Neural cell (in vitro differentiated cells): Measurements from ENCODE around the gene BRCA2. TPM values are rescaled to one million over a fixed set of nuclear protein-coding genes. Genes with fewer than 3 reads are reported as not detected.

Experiments used
- H2AFZ ChIP-seq: fragments of 200-600, 300-800 bp; sonication (generic), shearing (Covaris generic); 2 replicates; pipeline ENCODE4 v1.6.0; 2014; ENCODE audit warnings: low read depth, mild to moderate bottlenecking, antibody characterized with exemption, low read length, moderate library complexity
- H3F3A ChIP-seq: fragments of 200-600 bp; shearing (Covaris generic); 2 replicates; pipeline ENCODE4 v1.6.1; 2016; ENCODE audit warnings: mild to moderate bottlenecking, moderate library complexity, mixed read lengths, antibody characterized with exemption, low read length; ENCODE audit not compliant: insufficient read depth, poor library complexity, severe bottlenecking
- H3K27ac ChIP-seq: fragments of 200-600, 300-800 bp; sonication (generic), shearing (Covaris generic); 2 replicates; pipeline ENCODE4 v1.5.1; 2014; ENCODE audit warnings: mild to moderate bottlenecking, low read length, moderate library complexity
- H3K27me3 ChIP-seq: fragments of 300-800, 200-600 bp; sonication (generic), shearing (Covaris generic); 2 replicates; pipeline ENCODE4 v1.6.0; 2014; ENCODE audit warnings: mild to moderate bottlenecking, low read depth, low read length, moderate library complexity; ENCODE audit not compliant: insufficient read depth
- H3K36me3 ChIP-seq: fragments of 300-800, 200-600 bp; sonication (generic), shearing (Covaris generic); 2 replicates; pipeline ENCODE4 v1.5.1; 2014; ENCODE audit warnings: mild to moderate bottlenecking, antibody characterized with exemption, low read length, moderate library complexity; ENCODE audit not compliant: insufficient read depth
- H3K4me2 ChIP-seq: fragments of 300-800, 200-600 bp; sonication (generic), shearing (Covaris generic); 2 replicates; pipeline ENCODE4 v1.6.0; 2014; ENCODE audit warnings: mild to moderate bottlenecking, low read length
- H3K4me3 ChIP-seq: fragments of 300-800, 200-600 bp; sonication (generic), shearing (Covaris generic); 2 replicates; pipeline ENCODE4 v1.5.1; 2014; ENCODE audit warnings: mild to moderate bottlenecking, low read length, moderate library complexity
- H3K79me2 ChIP-seq: fragments of 200-600 bp; shearing (Covaris generic); replicated peaks from 2 replicates; pipeline ENCODE4 v1.6.0; 2014; ENCODE audit warnings: mild to moderate bottlenecking, low read length, moderate library complexity; ENCODE audit not compliant: insufficient read depth
- H3K9ac ChIP-seq: fragments of 300-800, 200-600 bp; sonication (generic), shearing (Covaris generic); 2 replicates; pipeline ENCODE4 v1.6.1; 2016; ENCODE audit warnings: mild to moderate bottlenecking, low read length, mixed read lengths
- H3K9me2 ChIP-seq: fragments of 200-600 bp; shearing (Covaris generic); 2 replicates; pipeline ENCODE4 v1.6.1; 2016; ENCODE audit warnings: mild to moderate bottlenecking, low read length, mixed read lengths; ENCODE audit not compliant: insufficient read depth
- H3K9me3 ChIP-seq: fragments of 200-600, 300-800 bp; sonication (generic), shearing (Covaris generic); 2 replicates; pipeline ENCODE4 v1.6.1; 2016; ENCODE audit warnings: mild to moderate bottlenecking, mixed run types, low read length, moderate library complexity, mixed read lengths
- H4K20me1 ChIP-seq: fragments of 200-600 bp; shearing (Covaris generic); 2 replicates; pipeline ENCODE4 v1.6.1; 2016; ENCODE audit warnings: mild to moderate bottlenecking, mixed run types; ENCODE audit not compliant: insufficient read depth
- CTCF ChIP-seq: fragments of 450-650 bp; IDR thresholded peaks from 2 replicates; pipeline ENCODE4 v1.5.1; 2014; ENCODE audit warnings: antibody characterized with exemption, mild to moderate bottlenecking, moderate library complexity; ENCODE audit not compliant: poor library complexity, severe bottlenecking
- EP300 ChIP-seq: fragments of 450-650 bp; conservative IDR thresholded peaks from 2 replicates; pipeline ENCODE4 v1.6.1; 2014; ENCODE audit warnings: antibody characterized with exemption, mild to moderate bottlenecking, moderate library complexity; ENCODE audit not compliant: poor library complexity, severe bottlenecking
- EZH2 ChIP-seq: fragments of 200-600, 300-800 bp; shearing (Covaris generic), sonication (generic); IDR thresholded peaks from 2 replicates; pipeline ENCODE4 v1.6.1; 2014; ENCODE audit warnings: antibody characterized with exemption, low read length, borderline replicate concordance, mild to moderate bottlenecking; ENCODE audit not compliant: insufficient read depth, poor library complexity, severe bottlenecking
- MXI1 ChIP-seq: fragments of 450-650 bp; conservative IDR thresholded peaks from 2 replicates; pipeline ENCODE4 v1.6.1; 2014; ENCODE audit warnings: antibody characterized with exemption, mild to moderate bottlenecking; ENCODE audit not compliant: poor library complexity, severe bottlenecking
- POLR2AphosphoS5 ChIP-seq: IDR thresholded peaks from 2 replicates; pipeline ENCODE4 v1.6.1; 2012
- RAD21 ChIP-seq: fragments of 450-650 bp; conservative IDR thresholded peaks from 2 replicates; pipeline ENCODE4 v1.6.1; 2014; ENCODE audit warnings: antibody characterized with exemption, mild to moderate bottlenecking, moderate library complexity
- REST ChIP-seq: IDR thresholded peaks from 2 replicates; pipeline ENCODE4 v1.6.1; 2012; ENCODE audit warnings: borderline replicate concordance
- SMC3 ChIP-seq: fragments of 450-650 bp; conservative IDR thresholded peaks from 2 replicates; pipeline ENCODE4 v1.6.1; 2014; ENCODE audit warnings: antibody characterized with exemption, mild to moderate bottlenecking, moderate library complexity; ENCODE audit not compliant: poor library complexity
- TAF1 ChIP-seq: IDR thresholded peaks from 2 replicates; pipeline ENCODE4 v1.6.1; 2012; ENCODE audit warnings: low read depth
- polyA minus RNA-seq: library from RNA; depleted of rRNA, polyadenylated mRNA; stranded (reverse); fragments of >200 nt; gene quantifications from 2 replicates; pipeline ENCODE4 v1.2.3, GENCODE V29; 2014
- polyA plus RNA-seq: library from polyadenylated mRNA; depleted of rRNA; stranded (reverse); fragments of >200 nt; gene quantifications from 2 replicates; pipeline ENCODE4 v1.2.3, GENCODE V29; 2014

Gene BRCA2
- 0.11 and 0.32 TPM in 2 replicates for polyA plus RNA-seq
- 0.97 and 1.9 TPM in 2 replicates for polyA minus RNA-seq

GRCh38 chr13:32315238-32316027 lies at the start of gene BRCA2, which contains the start of gene ZAR1L:
Gene BRCA2, plus strand, starts transcription at chr13:32315508. Its CDS starts 953 bp downstream, at chr13:32316461.
Gene ZAR1L, minus strand, starts transcription at chr13:32315363. Its CDS starts 3,438 bp downstream, at chr13:32311925.
- H2AFZ ChIP-seq = peak within 1 kb of the TSS; percentile 97
- no peaks in the 10 kb centered on the region for H3K9me3 ChIP-seq
- no peaks in the 10 kb centered on the region for H3K27me3 ChIP-seq
- H3K4me2 ChIP-seq = peak within 1 kb of the TSS; percentile 59
- H3K4me3 ChIP-seq = peak within 1 kb of the TSS; percentile 89
- no peaks in the 10 kb centered on the region for H3F3A ChIP-seq
- peak; percentile 39 for TF ChIP-seq RAD21
- TF ChIP-seq REST = no peak
- no peak for TF ChIP-seq SMC3
- TF ChIP-seq TAF1 = no peak
- peak; percentile 59 for TF ChIP-seq EP300
- TF ChIP-seq EZH2 = no peak
- TF ChIP-seq POLR2AphosphoS5 = peak; percentile 89
- peak; percentile 20 for TF ChIP-seq CTCF
- peak; percentile 99 for TF ChIP-seq MXI1
- no peaks in the 10 kb centered on the region for H4K20me1 ChIP-seq
- H3K9ac ChIP-seq = peak within 1 kb of the TSS; percentile 72
- H3K27ac ChIP-seq = peak within 1 kb of the TSS; percentile 75
- H3K79me2 ChIP-seq = no peaks in the 10 kb centered on the region
- H3K9me2 ChIP-seq = no peaks in the 10 kb centered on the region
- no peaks in the 10 kb centered on the region for H3K36me3 ChIP-seq

- H3K27ac ChIP-seq = no peak overlapping the region
- H3K9me2 ChIP-seq = no peaks in the 10 kb centered on the region
- H3K4me2 ChIP-seq = no peak overlapping the region
- no peaks in the 10 kb centered on the region for H4K20me1 ChIP-seq
- TF ChIP-seq REST (no peak), MXI1 (no peak), SMC3 (no peak), TAF1 (no peak), EZH2 (no peak), CTCF (no peak), RAD21 (no peak), EP300 (no peak), POLR2AphosphoS5 (no peak)
- H3K4me3 ChIP-seq = no peak overlapping the region
- no peak overlapping the region for H3K9ac ChIP-seq
- no peak overlapping the region for H2AFZ ChIP-seq
- peaks cover 19% of the 10 kb centered on the region for H3K36me3 ChIP-seq
- no peaks in the 10 kb centered on the region for H3K27me3 ChIP-seq
- no peaks in the 10 kb centered on the region for H3K79me2 ChIP-seq
- H3K9me3 ChIP-seq = no peaks in the 10 kb centered on the region
- H3F3A ChIP-seq = no peaks in the 10 kb centered on the region
These were observed 49.6 kb upstream of the BRCA2 start for GRCh38 chr13:32265726-32266125.
